ENCODE data around the gene CRPPA. TPM values are rescaled to one million over a fixed set of nuclear protein-coding genes. Genes with fewer than 3 reads are reported as not detected.
A peak's percentile ranks its signal among the peaks of the same experiment; 100 is the strongest.

The CRPPA gene
- total RNA-seq, 3 donors from 2014 or later (not counting 1 experiment from before 2014, with no cell fraction given): 2.1 to 4.7 (median 2.5) TPM

DNA sequence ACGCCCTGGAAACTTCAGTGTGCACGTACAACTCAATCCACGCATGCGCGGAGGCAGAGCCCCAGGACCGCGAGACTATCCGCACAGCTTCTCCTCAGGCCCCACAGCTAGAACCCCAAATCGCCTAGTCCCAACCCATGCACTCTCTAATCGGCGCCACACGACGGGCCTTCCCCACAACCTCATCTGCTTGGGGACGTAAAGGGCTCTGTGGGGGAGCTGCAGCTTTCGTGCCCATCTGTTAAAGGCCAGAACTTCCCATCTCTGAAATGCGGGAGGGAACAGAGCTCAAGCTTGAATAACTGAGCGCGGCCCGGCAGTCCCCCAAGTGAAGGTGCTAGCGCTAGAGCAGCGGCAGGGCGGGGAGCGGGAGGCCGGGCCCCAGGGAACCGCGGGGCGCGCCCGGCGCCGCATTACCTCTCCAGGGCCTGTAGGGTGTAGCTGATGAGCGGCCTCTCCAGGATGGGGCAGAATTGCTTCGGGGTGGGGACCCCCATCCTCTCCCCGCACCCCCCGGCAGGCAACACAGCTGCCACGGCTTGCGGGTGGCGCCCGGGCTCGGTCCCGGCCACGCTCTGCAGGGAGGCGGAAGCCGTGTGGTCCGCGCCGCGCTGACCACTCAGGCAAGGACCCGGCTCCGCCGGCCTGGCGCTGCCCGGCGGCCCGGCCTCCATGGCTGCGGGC, 547 bp downstream of the CRPPA start:
- Histone ChIP-seq H3K27me3 (ENCODE audit: control insufficient read depth, insufficient read depth, low read length) (no peaks in the 10 kb centered on the region), H3K36me3 (ENCODE audit: control insufficient read depth, insufficient read depth, low read length) (no peaks in the 10 kb centered on the region), H3K4me3 (ENCODE audit: low read length) (peak overlapping the region; percentile 50), H3K9me3 (ENCODE audit: control insufficient read depth, insufficient read depth, low read length) (no peaks in the 10 kb centered on the region), H3K4me1 (ENCODE audit: control insufficient read depth, insufficient read depth, low read length) (peaks cover 15% of the 10 kb centered on the region), H3K27ac (ENCODE audit: low read length) (peak overlapping the region; percentile 77)
- Mint-ChIP-seq H3K36me3 (no peaks in the 10 kb centered on the region), H3K4me1 (peaks cover 17 to 21% of the 10 kb centered on the region in 2 donors), H3K27ac (peak overlapping the region; percentile 85 to 91), H3K9me3 (no peaks in the 10 kb centered on the region), H3K27me3 (ENCODE audit: low read depth in 2 of 2) (peaks cover 0 to under 1% of the 10 kb centered on the region in 2 donors), H3K4me3 (peak overlapping the region; percentile 92)
- DNase-seq: peak; percentile 75 to 95
- WGBS (ENCODE audit: insufficient coverage): under 1% methylated on average over 56 of the region's 56 CpGs
- TF ChIP-seq, protein P1, sequence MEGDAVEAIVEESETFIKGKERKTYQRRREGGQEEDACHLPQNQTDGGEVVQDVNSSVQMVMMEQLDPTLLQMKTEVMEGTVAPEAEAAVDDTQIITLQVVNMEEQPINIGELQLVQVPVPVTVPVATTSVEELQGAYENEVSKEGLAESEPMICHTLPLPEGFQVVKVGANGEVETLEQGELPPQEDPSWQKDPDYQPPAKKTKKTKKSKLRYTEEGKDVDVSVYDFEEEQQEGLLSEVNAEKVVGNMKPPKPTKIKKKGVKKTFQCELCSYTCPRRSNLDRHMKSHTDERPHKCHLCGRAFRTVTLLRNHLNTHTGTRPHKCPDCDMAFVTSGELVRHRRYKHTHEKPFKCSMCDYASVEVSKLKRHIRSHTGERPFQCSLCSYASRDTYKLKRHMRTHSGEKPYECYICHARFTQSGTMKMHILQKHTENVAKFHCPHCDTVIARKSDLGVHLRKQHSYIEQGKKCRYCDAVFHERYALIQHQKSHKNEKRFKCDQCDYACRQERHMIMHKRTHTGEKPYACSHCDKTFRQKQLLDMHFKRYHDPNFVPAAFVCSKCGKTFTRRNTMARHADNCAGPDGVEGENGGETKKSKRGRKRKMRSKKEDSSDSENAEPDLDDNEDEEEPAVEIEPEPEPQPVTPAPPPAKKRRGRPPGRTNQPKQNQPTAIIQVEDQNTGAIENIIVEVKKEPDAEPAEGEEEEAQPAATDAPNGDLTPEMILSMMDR (IDR thresholded peaks at IDR 0.05): peak; percentile 14
- peak; percentile 89 to 93 (median 89) for ATAC-seq
- intact Hi-C loops (cut with micrococcal nuclease): loop anchor here (2.0 kb wide), 2 partner anchors 74 to 224 kb away; partner anchors contain the start of gene ANKMY2

DNA sequence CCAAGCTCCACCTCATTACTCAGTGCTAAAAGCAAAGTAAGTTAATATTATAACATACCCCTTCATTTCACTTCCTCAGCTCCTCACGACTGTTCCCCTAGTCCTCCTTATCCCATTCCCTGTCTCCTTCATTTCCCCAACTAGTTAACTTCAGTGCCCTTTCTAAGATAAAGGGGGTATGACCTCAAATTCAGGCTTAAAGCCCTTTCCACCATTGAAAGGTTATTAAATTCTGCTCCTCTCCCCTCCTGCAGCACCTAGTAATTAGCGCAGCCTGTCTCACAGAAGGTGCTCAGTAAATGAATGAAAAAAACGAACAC, 1.0 kb downstream of the CRPPA start:
- Histone ChIP-seq H3K27ac (ENCODE audit: low read length) (peak overlapping the region; percentile 77), H3K4me1 (ENCODE audit: control insufficient read depth, insufficient read depth, low read length) (peaks cover 15% of the 10 kb centered on the region), H3K27me3 (ENCODE audit: control insufficient read depth, insufficient read depth, low read length) (no peaks in the 10 kb centered on the region), H3K4me3 (ENCODE audit: low read length) (peak overlapping the region; percentile 50), H3K36me3 (ENCODE audit: control insufficient read depth, insufficient read depth, low read length) (no peaks in the 10 kb centered on the region), H3K9me3 (ENCODE audit: control insufficient read depth, insufficient read depth, low read length) (no peaks in the 10 kb centered on the region)
- ATAC-seq (no peak), DNase-seq (no peak)
- Mint-ChIP-seq H3K4me1 (peaks cover 17 to 21% of the 10 kb centered on the region in 2 donors), H3K9me3 (no peaks in the 10 kb centered on the region), H3K27ac (peak overlapping the region; percentile 85 to 91), H3K27me3 (ENCODE audit: low read depth in 2 of 2) (peaks cover 0 to 5% of the 10 kb centered on the region in 2 donors), H3K4me3 (peak overlapping the region; percentile 92), H3K36me3 (no peaks in the 10 kb centered on the region)
- TF ChIP-seq, protein P1 (IDR thresholded peaks at IDR 0.05): no peak
- intact Hi-C loops (cut with micrococcal nuclease): loop anchor here (2.0 kb wide), 2 partner anchors 73 to 225 kb away; partner anchors contain the start of gene ANKMY2
- WGBS (ENCODE audit: insufficient coverage): 3% methylated on average over 3 of the region's 3 CpGs

DNA sequence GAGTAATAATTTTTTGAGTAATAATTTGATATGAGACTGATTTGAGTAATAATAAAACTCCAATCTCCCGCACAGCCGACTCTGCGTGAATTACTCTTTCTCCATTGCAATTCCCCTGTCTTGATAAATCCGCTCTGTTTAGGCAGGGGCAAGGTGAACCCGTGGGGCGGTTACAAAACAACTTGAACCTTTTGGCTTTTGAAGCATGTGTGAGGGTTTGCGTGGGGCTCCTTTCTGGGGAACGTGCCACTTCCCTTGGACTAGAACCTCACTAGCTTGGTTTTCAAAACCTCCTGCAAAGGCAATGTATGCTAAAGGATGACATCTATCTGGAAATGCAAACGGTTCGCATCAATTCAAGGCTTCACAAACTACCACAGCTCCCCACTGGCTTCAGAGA, 1.5 kb downstream of the CRPPA start:
- H3K27me3 ChIP-seq (ENCODE audit: control insufficient read depth, insufficient read depth, low read length): no peaks in the 10 kb centered on the region
- TF ChIP-seq, protein P1 (IDR thresholded peaks at IDR 0.05): no peak
- intact Hi-C loops (cut with micrococcal nuclease): loop anchor here (2.0 kb wide), 2 partner anchors 73 to 225 kb away; partner anchors contain the start of gene ANKMY2
- H3K36me3 ChIP-seq (ENCODE audit: control insufficient read depth, insufficient read depth, low read length): no peaks in the 10 kb centered on the region
- Mint-ChIP-seq H3K9me3 (no peaks in the 10 kb centered on the region), H3K4me1 (peaks cover 17 to 21% of the 10 kb centered on the region in 2 donors), H3K4me3 (peak overlapping the region; percentile 92), H3K27me3 (ENCODE audit: low read depth in 2 of 2) (peaks cover 0 to 8% of the 10 kb centered on the region in 2 donors), H3K27ac (peak overlapping the region; percentile 85 to 91), H3K36me3 (no peaks in the 10 kb centered on the region)
- DNase-seq (no peak), ATAC-seq (no peak)
- peaks cover 15% of the 10 kb centered on the region for H3K4me1 ChIP-seq (ENCODE audit: control insufficient read depth, insufficient read depth, low read length)
- 72% methylated on average over 10 of the region's 10 CpGs for WGBS (ENCODE audit: insufficient coverage)
- no peaks in the 10 kb centered on the region for H3K9me3 ChIP-seq (ENCODE audit: control insufficient read depth, insufficient read depth, low read length)
- no peak overlapping the region for H3K4me3 ChIP-seq (ENCODE audit: low read length)
- no peak overlapping the region for H3K27ac ChIP-seq (ENCODE audit: low read length)

All from natural killer cell (primary cell).